ENCODE data around the gene ZNF182.
"Not testable (repeated sequence)": the region's sequence is repeated elsewhere in the genome, so short reads cannot be mapped to it uniquely, and the experiment has no call there.

The ZNF182 gene

GRCh38 chrX:48003758-48004457 lies at the start of gene ZNF182:
TSS of gene ZNF182 (minus strand) at chrX:48003989. CDS start at chrX:48002609, 1,380 bp downstream.
- in situ Hi-C loops (cut with MboI; ENCODE audit: low sequenced_read_pairs): no loop called here

DNA sequence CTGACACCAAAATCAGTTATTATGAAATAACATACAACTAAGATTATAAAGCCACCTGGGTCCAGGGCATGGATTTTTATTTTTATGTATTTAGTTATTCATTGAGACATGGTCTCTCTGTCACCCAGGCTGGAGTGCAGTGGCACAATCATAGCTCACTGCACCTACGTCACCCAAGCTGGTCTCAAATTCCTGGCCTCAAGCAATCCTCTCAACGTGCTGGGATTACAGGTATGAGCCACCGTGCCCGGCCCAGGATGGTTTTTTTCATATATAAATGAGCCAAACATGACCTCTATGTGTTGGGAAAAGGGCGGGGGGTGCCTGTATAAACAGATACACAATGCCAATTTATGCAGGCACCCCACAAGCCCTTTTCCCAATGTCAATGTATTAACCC lies 43.1 kb upstream of the ZNF182 start:
- in situ Hi-C loops (cut with MboI; ENCODE audit: low sequenced_read_pairs): no loop called here

DNA sequence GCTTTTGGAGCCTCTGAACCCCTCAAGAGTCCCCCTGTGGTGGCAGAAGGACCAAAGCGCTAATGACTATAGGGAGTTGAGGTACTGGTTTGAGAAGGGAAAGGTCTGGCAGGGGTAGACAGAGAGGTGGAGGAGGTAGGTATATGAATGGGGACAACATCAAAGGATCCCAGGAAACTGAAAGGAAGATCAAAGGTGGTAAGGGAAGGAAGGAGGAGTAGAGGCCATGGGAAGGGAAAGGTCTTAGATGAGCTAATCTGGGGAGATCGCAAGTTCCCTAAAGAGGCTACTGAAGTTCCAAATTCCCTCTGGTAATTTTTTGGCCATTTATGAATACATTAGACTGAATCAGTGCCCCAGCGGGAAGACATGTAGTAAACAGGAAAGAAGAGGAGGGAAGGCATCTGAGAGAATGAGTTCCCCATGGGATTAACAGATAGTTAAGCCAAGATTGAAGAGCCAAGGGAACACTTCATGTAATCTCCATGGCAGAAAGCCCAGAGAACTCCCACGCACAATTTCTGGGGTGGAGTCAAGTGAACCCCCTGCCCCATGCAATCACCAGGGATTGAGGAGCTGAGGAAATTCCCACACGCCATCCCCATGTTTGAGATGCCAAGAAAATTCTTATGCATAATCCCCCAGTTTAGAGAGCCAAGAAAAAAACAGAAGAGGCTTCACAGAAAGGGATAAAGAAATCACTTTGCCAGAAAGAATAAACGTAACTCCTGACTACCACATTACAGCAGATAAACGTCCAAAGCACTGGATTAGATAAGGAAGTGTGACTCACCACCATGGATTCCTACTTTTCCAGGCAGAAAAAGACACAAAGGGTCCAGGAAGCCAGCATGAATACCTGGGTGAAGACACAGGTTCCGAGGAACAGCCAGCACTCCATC lies 41.9 kb upstream of the ZNF182 start:
- in situ Hi-C loops (cut with MboI; ENCODE audit: low sequenced_read_pairs): no loop called here

DNA sequence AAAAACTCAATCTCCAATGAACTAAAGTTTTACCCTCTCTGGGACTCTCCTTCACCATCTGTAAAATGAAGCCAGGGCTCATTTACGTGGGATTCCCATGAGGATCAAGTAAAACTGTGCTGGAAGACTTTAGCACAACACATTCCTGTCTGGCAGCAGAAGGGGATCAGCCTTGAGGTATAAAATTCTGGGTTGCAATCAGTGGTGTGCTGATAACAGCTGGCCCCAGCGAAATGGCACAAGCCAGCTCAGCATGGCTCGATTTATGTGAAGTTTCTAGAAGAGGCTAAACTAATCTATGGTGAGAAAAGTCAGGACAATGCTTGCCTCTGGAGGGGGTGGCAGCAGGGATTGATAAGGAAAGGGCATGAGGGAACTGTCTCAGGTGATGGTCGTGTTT lies 39.3 kb upstream of the ZNF182 start:
- in situ Hi-C loops (cut with MboI; ENCODE audit: low sequenced_read_pairs): no loop called here

DNA sequence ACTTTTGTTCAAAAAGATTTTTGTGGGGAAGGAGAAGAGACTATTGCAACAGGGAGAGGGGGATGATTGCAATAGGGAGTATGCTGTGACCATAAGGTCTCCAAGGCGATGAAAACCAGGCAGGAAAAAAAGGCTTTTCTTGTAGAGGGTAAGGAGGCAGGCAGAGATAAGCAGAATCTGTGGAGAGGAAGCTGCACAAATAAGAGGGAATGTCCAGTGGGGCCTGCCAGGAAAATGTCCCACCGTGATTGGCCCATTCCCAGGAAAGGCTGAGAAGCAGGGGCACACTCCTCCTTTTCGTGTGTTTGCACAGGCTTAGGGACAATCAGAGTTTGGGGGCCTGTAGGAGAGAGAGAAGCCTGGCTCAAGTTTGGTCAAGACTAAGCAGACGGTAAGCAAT lies 32.1 kb upstream of the ZNF182 start:
- in situ Hi-C loops (cut with MboI; ENCODE audit: low sequenced_read_pairs): no loop called here

DNA sequence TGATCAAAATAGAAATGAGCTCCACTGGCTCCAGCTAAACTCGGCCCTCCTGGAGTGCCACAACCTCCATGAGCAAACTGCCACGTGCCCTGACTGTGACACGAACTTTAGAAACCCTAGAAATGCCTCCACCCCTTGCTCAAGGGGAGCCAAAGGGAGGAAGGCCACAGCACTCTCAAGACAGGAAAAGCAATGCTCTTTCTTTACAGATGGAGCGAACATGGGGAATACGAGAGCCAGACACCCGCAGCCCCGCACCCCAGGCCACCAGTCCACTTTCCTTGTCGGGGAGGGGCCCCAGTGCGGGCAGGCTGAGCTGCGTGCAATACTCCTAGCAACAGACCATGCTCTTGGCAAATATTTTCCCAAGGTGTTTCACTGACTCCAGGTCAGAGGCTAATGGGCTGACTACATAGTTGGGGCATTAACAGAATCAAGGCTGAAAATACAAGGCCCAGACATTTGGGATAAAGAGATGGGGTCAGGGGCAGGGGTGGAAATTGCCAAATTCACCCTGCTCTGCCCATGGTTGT lies 26.9 kb upstream of the ZNF182 start:
- in situ Hi-C loops (cut with MboI; ENCODE audit: low sequenced_read_pairs): not testable (repeated sequence)

GRCh38 chrX:48030237-48030636 lies 26.4 kb upstream of the ZNF182 start:
- in situ Hi-C loops (cut with MboI; ENCODE audit: low sequenced_read_pairs): no loop called here

DNA sequence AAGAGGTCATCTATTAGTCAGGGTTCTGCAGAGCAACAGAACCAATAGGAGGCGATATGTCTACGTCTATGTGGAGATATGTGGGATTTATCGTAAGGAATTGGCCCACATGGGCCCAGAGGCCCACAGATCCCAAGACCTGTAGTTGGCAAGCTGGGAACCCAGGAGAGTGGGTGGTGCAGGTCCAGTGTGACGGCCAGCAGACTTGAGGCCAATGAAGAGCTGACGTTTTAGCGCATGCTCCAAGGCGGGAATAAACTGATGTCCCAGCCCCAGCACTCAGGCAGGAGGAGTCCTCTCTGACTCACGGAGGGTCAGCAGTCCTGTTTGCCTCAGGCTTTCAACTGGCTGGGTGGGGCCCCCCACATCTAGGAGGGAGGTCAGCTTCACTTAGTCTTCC lies 24.3 kb upstream of the ZNF182 start:
- in situ Hi-C loops (cut with MboI; ENCODE audit: low sequenced_read_pairs): no loop called here

- in situ Hi-C loops (cut with MboI; ENCODE audit: low sequenced_read_pairs): not testable (repeated sequence)
Measured at GRCh38 chrX:48027545-48027944, 23.8 kb upstream of the ZNF182 start.

DNA sequence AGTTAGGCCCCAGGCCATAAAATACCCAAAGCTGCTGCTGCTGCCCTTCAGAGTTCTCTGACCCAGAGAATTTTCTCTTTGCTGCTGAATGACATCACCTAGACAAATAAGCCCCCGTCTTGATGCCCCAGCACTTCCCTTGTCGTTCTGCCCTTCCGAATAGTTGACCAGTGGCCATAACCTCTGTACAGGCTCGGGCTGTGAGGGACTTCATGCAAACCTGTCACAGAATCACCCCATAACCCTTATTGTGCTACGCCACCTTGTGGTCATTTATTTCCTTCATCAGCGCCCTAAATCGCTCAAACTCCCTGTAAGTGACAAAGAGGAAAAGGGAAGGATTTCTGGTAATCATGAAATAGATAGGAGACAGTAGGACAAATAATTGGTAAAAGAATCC lies 21.8 kb upstream of the ZNF182 start:
- in situ Hi-C loops (cut with MboI; ENCODE audit: low sequenced_read_pairs): no loop called here

- in situ Hi-C loops (cut with MboI; ENCODE audit: low sequenced_read_pairs): no loop called here
Measured at GRCh38 chrX:48022738-48023137, 18.9 kb upstream of the ZNF182 start.

DNA sequence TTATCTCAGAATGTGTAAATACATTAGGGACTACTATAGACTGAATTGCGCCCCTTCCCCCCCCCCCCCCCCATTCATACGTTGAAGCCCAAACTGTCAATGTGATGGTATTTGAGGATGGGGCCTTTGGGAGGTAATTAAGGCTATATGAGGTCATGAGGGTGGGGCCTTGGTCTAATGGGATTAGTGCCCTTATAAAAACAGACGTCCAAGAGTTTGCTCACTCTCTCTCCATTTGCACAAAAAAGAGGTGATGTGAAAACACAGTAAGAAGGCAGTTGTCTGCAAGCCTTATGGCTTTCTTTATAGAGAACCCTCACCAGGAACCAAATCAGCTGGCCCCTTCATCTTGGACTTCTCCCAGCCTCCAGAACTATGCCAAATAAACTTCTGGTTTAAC lies 18.3 kb upstream of the ZNF182 start:
- in situ Hi-C loops (cut with MboI; ENCODE audit: low sequenced_read_pairs): no loop called here

DNA sequence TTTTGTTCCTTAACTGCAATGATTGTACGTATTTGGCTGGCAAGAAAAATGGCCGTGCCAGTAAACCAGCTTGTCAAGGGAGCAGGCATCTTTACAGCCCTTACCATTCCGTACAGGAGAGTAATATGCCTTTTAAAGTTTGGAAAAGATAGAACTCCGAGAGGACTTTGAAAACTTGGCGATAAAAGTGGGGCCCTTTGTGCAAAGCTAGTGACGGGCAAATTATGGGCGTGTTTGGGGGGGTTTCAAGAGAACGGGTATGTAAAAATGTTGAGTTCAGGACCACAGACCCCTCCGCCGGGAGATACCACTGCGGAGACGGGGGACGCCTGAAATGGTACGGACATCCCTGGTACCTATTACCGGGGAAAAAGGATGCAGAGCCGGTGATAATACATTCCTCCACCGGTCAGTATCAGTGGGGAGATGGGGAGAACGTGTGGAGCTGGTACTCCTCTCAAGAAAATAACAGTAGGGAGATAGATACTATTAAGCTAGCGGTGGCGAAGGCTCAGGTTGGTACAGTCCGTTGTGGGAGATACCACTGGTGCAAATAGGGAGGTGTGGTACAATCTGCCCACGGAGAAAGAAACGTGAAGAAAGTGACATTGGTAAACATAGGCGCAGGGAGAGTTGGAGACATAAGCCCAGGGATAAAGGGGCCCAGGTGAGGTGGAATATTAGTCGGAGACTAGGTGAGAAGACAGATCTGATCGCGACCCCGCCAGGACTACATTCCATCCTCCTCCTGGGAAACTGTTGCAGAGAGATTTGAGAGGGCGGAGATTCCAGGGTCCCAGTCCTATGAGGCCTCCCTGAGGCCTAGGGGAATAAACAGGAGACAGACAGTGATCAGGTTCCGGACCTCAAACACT lies 17.5 kb upstream of the ZNF182 start:
- in situ Hi-C loops (cut with MboI; ENCODE audit: low sequenced_read_pairs): no loop called here

DNA sequence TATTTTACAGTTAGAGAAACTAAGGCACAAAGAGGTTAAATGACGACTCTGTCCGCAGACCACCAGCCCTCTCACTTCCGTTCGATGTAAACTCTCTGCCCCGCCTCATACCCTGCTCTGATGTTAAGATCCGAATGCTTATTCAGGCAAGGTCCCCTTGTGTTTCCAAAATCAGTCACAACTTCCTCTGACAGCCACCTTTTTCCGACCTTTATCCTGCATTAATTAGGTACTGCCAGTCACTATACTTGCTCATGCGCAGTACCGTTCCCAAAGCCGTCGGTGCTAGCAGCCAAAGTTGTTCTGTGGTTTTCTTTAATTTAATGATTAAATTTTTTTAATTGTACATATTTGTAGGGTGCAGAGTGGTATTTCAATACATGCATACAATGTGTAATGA lies 16.7 kb upstream of the ZNF182 start:
- in situ Hi-C loops (cut with MboI; ENCODE audit: low sequenced_read_pairs): not testable (repeated sequence)

GRCh38 chrX:48019892-48020291 lies 16.1 kb upstream of the ZNF182 start:
- in situ Hi-C loops (cut with MboI; ENCODE audit: low sequenced_read_pairs): not testable (repeated sequence)

DNA sequence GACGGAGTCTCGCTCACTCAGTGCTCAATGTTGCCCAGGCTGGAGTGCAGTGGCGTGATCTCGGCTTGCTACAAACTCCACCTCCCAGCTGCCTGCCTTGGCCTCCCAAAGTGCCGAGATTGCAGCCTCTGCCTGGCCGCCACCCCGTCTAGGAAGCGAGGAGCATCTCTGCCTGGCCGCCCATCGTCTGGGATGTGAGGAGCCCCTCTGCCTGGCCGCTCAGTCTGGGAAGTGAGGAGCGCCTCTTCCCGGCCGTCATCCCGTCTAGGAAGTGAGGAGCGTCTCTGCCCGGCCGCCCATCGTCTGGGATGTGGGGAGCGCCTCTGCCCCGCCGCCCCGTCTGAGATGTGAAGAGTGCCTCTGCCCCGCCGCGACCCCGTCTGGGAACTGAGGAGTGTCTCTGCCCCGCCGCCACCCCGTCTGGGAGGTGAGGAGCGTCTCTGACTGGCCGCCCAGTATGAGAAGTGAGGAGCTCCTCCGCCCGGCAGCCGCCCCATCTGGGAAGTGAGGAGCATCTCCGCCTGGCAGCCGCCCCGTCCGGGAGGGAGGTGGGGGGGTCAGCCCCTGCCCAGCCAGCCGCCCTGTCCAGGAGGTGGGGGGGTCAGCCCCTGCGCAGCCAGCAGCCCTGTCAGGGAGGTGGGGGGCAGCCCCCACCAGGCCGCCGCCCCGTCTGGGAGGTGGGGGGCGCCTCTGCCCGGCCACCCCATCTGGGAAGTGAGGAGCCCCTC lies 13.0 kb upstream of the ZNF182 start:
- in situ Hi-C loops (cut with MboI; ENCODE audit: low sequenced_read_pairs): not testable (repeated sequence)

DNA sequence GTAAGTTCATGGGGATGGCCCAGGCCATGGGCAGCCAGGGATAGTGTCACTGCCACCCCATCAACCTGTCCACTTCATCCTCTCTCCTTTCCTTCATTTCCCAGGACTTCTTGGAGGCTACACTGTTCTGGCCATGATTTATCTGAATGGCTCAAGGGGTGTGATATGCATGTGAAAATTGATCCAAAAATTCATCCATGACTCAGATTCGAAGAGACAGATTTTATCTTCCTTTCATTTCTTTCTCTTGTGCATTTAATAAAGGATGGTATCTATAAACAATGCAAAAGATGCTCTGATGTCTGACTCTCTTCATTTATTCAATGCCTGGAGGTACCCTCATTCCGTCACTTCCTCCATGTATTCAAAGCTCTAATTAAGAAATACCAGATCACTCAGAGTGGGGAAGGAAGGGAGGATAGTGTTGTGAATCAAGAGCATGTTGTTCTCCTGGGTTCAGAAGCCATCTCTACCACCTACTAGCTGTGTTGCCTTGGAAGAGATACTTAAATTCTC lies 5.7 kb upstream of the ZNF182 start:
- in situ Hi-C loops (cut with MboI; ENCODE audit: low sequenced_read_pairs): not testable (repeated sequence)

DNA sequence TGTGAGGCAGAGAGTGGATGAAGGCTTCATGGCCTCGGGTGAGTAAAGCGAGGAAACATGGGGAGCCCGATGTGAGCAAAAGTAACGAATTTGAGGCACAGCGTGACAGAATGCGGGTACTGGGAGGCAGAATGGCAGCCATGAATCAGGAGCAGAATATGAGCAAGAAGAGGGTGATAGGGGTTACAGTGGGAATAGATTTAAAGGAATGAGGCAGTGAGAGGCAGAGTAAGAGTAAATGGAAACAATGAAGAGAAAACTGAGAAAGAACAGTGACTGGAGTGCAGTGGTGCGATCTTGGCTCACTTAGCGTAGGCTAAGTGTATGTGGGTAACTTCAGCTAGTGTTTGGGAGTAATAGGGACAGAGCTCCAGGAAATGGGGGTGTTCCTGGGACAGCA lies 2.9 kb upstream of the ZNF182 start, which contains the start of gene SPACA5:
Gene SPACA5 (plus strand): TSS at position 301 of the 400 bp plus-strand sequence. CDS start 815 bp downstream, outside the sequence.
- in situ Hi-C loops (cut with MboI; ENCODE audit: low sequenced_read_pairs): not testable (repeated sequence)

DNA sequence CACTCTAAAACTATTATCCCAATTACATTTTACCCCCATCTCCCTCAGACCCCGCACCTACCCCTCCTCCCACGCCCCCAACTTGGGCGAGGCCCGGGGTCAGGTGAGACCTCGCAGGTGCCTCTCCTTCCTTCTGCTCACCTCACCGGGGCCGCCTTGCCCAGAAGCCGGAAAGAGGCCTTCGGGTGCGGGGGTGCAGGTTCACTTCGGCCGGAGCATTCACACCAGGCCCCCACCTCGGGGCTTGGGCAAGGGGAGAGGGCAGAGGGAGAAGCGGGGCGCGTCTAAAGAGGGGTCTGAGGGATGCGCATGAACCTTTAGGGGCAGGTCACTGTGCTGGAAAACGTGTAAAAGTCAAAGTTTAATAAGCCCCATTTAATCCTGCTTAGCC lies 427 bp downstream of the ZNF182 start:
- in situ Hi-C loops (cut with MboI; ENCODE audit: low sequenced_read_pairs): no loop called here

GRCh38 chrX:48002929-48003328 lies 860 bp downstream of the ZNF182 start:
- in situ Hi-C loops (cut with MboI; ENCODE audit: low sequenced_read_pairs): no loop called here
